MCF 10A (cell line): ENCODE measurements around the gene NOP56. TPM values are rescaled to one million over a fixed set of nuclear protein-coding genes. Genes with fewer than 3 reads are reported as not detected.

Experiments
- BruUV-seq: library from RNA; stranded (reverse); fragments of 400-500 nt; replicated peaks from 2 replicates; lab custom pipeline; 2021; lab: Mats Ljungman, UMichigan
- CTCF ChIA-PET: fragments of 300-600 bp; sonication (Branson Sonifier 250); formaldehyde crosslinking; extraction: SDS; loops from one replicate; lab custom pipeline; 2021; ENCODE audit warnings: antibody characterized with exemption, inconsistent platforms; lab: Yijun Ruan, JAX
- POLR2A ChIA-PET: fragments of 300-600, 350-650 bp; sonication (Branson Sonifier 250); formaldehyde crosslinking; extraction: SDS; loops from one replicate; lab custom pipeline; 2020; ENCODE audit warnings: antibody characterized with exemption, inconsistent platforms; lab: Yijun Ruan, JAX
- DNase-seq: peaks from one replicate; pipeline ENCODE4 v3.0.0-alpha.2; 2018; ENCODE audit not compliant: unreplicated experiment
- H3K27ac Mint-ChIP-seq: one replicate; pipeline ENCODE4 v1.8.0; 2022; ENCODE audit warnings: mild to moderate bottlenecking, low read depth, mixed read lengths; ENCODE audit not compliant: unreplicated experiment
- H3K27me3 Mint-ChIP-seq: one replicate; pipeline ENCODE4 v1.8.0; 2022; ENCODE audit warnings: mixed read lengths; ENCODE audit not compliant: insufficient read depth, unreplicated experiment
- H3K36me3 Mint-ChIP-seq: one replicate; pipeline ENCODE4 v1.8.0; 2022; ENCODE audit warnings: mild to moderate bottlenecking, moderate library complexity, mixed read lengths; ENCODE audit not compliant: insufficient read depth, unreplicated experiment
- H3K4me1 Mint-ChIP-seq: one replicate; pipeline ENCODE4 v1.8.0; 2022; ENCODE audit warnings: mixed read lengths; ENCODE audit not compliant: insufficient read depth, unreplicated experiment
- H3K4me3 Mint-ChIP-seq: one replicate; pipeline ENCODE4 v1.8.0; 2022; ENCODE audit warnings: mild to moderate bottlenecking, moderate library complexity, mixed read lengths; ENCODE audit not compliant: unreplicated experiment
- H3K9me3 Mint-ChIP-seq: one replicate; pipeline ENCODE4 v1.8.0; 2022; ENCODE audit warnings: mixed read lengths; ENCODE audit not compliant: unreplicated experiment
- intact Hi-C: fragments of 100-400 bp; cut with micrococcal nuclease; formaldehyde crosslinking; loops from 2 replicates; pipeline ENCODE4 v1.14.1; 2022
- total RNA-seq: library from RNA; stranded (reverse); gene quantifications from 2 replicates; pipeline ENCODE4 v1.2.3, GENCODE V29; 2022
- TF ChIP-seq, protein P1 (sequence below): fragments of 200-600 bp; IDR thresholded peaks from one replicate; pipeline ENCODE4 v1.8.0; 2022; ENCODE audit warnings: antibody characterized with exemption, mild to moderate bottlenecking; ENCODE audit not compliant: unreplicated experiment

Gene NOP56
- total RNA-seq, 1 experiment from 2014 or later, result 340 TPM

DNA sequence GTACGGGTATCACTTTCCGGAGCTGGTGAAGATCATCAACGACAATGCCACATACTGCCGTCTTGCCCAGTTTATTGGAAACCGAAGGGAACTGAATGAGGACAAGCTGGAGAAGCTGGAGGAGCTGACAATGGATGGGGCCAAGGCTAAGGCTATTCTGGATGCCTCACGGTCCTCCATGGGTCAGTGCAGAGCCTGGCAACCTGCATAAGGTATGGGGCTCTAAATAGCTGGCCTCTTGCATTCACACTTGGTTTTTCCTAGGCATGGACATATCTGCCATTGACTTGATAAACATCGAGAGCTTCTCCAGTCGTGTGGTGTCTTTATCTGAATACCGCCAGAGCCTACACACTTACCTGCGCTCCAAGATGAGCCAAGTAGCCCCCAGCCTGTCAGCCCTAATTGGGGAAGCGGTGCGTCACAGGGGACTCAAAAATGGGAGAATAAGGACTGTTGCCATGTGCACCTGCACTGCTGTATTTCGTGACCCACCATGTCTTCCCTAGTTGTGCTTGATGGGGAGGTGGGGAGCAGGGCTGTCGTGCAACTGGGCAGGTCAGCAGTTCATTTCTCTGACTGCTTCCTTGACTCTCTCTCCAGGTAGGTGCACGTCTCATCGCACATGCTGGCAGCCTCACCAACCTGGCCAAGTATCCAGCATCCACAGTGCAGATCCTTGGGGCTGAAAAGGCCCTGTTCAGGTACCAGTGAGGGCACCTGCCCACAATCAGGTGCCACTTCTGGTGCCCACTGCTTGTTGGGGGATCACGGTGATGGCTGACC lies 3.1 kb downstream of the NOP56 start:
- CTCF ChIA-PET, result interaction anchor here (0.6 to 1.1 kb wide), 4 partner anchors 7 to 185 kb away, joined by 3 to 4 read pairs (median 3); partner anchors contain the start of gene SNRPB

DNA sequence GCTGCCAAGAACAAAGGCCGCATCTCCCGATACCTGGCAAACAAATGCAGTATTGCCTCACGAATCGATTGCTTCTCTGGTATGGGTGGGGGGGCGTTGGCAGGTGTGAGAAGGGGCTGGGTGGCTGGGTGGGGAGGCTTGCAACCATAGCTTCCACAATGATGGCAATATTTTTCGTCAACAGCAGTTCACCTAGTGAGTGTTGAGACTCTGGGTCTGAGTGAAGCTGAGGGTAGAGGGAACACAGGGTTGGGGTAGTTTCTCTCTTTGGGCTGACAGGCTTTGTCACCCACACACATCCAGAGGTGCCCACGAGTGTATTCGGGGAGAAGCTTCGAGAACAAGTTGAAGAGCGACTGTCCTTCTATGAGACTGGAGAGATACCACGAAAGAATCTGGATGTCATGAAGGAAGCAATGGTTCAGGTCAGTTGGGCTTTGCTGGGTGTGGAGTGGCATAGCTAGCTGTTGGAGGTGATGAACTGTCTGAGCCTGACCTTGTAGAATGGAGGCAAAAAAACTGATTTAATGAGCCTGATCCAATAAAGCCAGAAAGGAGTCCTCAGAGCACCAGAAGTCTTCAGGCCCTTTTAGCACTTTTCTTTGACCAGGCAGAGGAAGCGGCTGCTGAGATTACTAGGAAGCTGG lies 4.2 kb downstream of the NOP56 start:
- peaks cover 76% of the 10 kb centered on the region for H3K36me3 Mint-ChIP-seq
- no peak for DNase-seq
- peaks cover 24% of the 10 kb centered on the region for H3K4me1 Mint-ChIP-seq
- no peak overlapping the region for H3K4me3 Mint-ChIP-seq
- intact Hi-C loops, result no loop called here
- TF ChIP-seq, protein P1, sequence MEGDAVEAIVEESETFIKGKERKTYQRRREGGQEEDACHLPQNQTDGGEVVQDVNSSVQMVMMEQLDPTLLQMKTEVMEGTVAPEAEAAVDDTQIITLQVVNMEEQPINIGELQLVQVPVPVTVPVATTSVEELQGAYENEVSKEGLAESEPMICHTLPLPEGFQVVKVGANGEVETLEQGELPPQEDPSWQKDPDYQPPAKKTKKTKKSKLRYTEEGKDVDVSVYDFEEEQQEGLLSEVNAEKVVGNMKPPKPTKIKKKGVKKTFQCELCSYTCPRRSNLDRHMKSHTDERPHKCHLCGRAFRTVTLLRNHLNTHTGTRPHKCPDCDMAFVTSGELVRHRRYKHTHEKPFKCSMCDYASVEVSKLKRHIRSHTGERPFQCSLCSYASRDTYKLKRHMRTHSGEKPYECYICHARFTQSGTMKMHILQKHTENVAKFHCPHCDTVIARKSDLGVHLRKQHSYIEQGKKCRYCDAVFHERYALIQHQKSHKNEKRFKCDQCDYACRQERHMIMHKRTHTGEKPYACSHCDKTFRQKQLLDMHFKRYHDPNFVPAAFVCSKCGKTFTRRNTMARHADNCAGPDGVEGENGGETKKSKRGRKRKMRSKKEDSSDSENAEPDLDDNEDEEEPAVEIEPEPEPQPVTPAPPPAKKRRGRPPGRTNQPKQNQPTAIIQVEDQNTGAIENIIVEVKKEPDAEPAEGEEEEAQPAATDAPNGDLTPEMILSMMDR, result no peak
- ChIA-PET CTCF (interaction anchor here (0.5 to 1.6 kb wide), 5 partner anchors 10 to 153 kb away, joined by 3 to 6 read pairs (median 3); no protein-coding TSS in a partner anchor), POLR2A (interaction anchor here (1.0 kb wide), 1 partner anchor 177 kb away, joined by 3 read pairs; no protein-coding TSS in a partner anchor)
- no TSS peak for BruUV-seq
- H3K27me3 Mint-ChIP-seq, result no peaks in the 10 kb centered on the region
- no peak overlapping the region for H3K27ac Mint-ChIP-seq
- no peaks in the 10 kb centered on the region for H3K9me3 Mint-ChIP-seq

More for the DNA sequence above, 3.1 kb downstream of the NOP56 start:
- Mint-ChIP-seq H3K4me1 (peaks cover 23% of the 10 kb centered on the region), H3K36me3 (peaks cover 66% of the 10 kb centered on the region), H3K4me3 (no peak overlapping the region), H3K9me3 (no peaks in the 10 kb centered on the region), H3K27me3 (no peaks in the 10 kb centered on the region), H3K27ac (peak overlapping the region; percentile 12)
- POLR2A ChIA-PET, result interaction anchor here (0.5 to 6.7 kb wide), 3 partner anchors 9 to 217 kb away, joined by 3 to 241 read pairs (median 33); partner anchors contain the start of gene IDH3B
- intact Hi-C loops, result no loop called here
- TF ChIP-seq, protein P1, result no peak
- BruUV-seq, result no TSS peak
- DNase-seq, result no peak

DNA sequence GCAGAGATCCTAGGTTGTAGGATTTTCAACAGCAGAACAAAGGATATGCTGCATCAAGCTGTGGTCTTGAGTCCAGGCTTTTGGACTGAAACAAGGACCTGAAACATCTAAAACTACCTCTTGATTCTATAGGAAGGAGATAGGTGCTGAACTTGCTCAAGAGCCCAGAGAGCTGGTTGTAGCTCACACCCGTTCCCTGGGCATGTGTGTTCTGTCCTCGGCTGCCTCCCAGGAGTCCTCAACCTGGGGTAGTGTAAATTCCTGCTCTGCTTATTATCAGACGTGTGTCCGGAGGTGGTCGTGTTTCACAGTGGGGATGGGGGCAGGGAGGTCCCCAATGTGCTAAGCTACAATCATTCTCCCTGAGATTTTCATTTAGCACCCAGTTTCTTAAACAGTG lies 4.8 kb downstream of the NOP56 start:
- ChIA-PET CTCF (interaction anchor here (0.6 to 1.6 kb wide), 4 partner anchors 11 to 152 kb away, joined by 3 to 6 read pairs (median 3); no protein-coding TSS in a partner anchor), POLR2A (interaction anchor here (1.0 kb wide), 1 partner anchor 178 kb away, joined by 3 read pairs; no protein-coding TSS in a partner anchor)
- intact Hi-C loops, result no loop called here
- BruUV-seq, result no TSS peak
- peaks cover 31% of the 10 kb centered on the region for H3K4me1 Mint-ChIP-seq
- peaks cover 82% of the 10 kb centered on the region for H3K36me3 Mint-ChIP-seq
- H3K9me3 Mint-ChIP-seq, result no peaks in the 10 kb centered on the region
- no peaks in the 10 kb centered on the region for H3K27me3 Mint-ChIP-seq
- H3K4me3 Mint-ChIP-seq, result no peak overlapping the region
- DNase-seq, result no peak
- H3K27ac Mint-ChIP-seq, result no peak overlapping the region
- TF ChIP-seq, protein P1, result no peak

DNA sequence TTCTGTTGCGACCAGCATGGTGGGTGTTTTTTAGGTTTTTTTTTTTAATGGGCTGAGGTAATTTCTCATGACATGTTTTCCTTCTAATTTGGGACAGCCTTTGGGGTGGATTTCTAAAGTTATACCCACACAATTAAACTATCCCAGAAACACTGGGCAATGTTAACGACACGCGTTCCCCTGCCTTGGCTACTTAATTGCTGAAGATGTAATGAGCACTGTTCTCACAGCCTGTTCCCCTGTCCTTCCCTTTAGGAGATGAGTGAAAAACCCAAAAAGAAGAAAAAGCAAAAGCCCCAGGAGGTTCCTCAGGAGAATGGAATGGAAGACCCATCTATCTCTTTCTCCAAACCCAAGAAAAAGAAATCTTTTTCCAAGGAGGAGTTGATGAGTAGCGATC lies 5.2 kb downstream of the NOP56 start:
- no peaks in the 10 kb centered on the region for H3K27me3 Mint-ChIP-seq
- ChIA-PET POLR2A (no interaction called here), CTCF (interaction anchor here (0.8 to 1.6 kb wide), 2 partner anchors 11 to 28 kb away, joined by 3 to 6 read pairs; no protein-coding TSS in a partner anchor)
- BruUV-seq, result no TSS peak
- TF ChIP-seq, protein P1, result no peak
- H3K9me3 Mint-ChIP-seq, result no peaks in the 10 kb centered on the region
- H3K4me3 Mint-ChIP-seq, result no peak overlapping the region
- H3K36me3 Mint-ChIP-seq, result peaks cover 82% of the 10 kb centered on the region
- H3K27ac Mint-ChIP-seq, result no peak overlapping the region
- peaks cover 34% of the 10 kb centered on the region for H3K4me1 Mint-ChIP-seq
- DNase-seq, result no peak
- intact Hi-C loops, result no loop called here
